Activated T-helper 1 cell treated with anti-CD3 and anti-CD28 coated beads, Interleukin-2, amount 50 U/mL, for 16 hours (primary cell): ENCODE results near the gene NKX1-1.

Source experiments
- DNase-seq, 2 donors: peaks; one replicate each; pipeline ENCODE4 v3.0.0-alpha.2; 2020; ENCODE audit warnings: low read depth in 1 of 2, low spot score in 1 of 2

Gene NKX1-1

GRCh38 chr4:1417522-1418390 is 11.5 kb upstream of the NKX1-1 start:
- no peak for DNase-seq

- no peak for DNase-seq
Measured at GRCh38 chr4:1416948-1417260, 10.7 kb upstream of the NKX1-1 start.

- no peak for DNase-seq
Measured at GRCh38 chr4:1416051-1416947, 10.1 kb upstream of the NKX1-1 start.

GRCh38 chr4:1415681-1415981 is 9.4 kb upstream of the NKX1-1 start:
- no peak for DNase-seq

- no peak for DNase-seq
Measured at GRCh38 chr4:1414831-1415680, 8.8 kb upstream of the NKX1-1 start.

GRCh38 chr4:1413687-1414479 is 7.6 kb upstream of the NKX1-1 start:
- DNase-seq = no peak

GRCh38 chr4:1413204-1413663 is 7.0 kb upstream of the NKX1-1 start:
- no peak for DNase-seq

GRCh38 chr4:1412376-1413203 is 6.3 kb upstream of the NKX1-1 start:
- no peak for DNase-seq

GRCh38 chr4:1411436-1412375 is 5.5 kb upstream of the NKX1-1 start:
- DNase-seq = no peak

- DNase-seq = no peak
Measured at GRCh38 chr4:1410491-1411325, 4.5 kb upstream of the NKX1-1 start.

- DNase-seq = no peak
Measured at GRCh38 chr4:1409491-1410425, 3.5 kb upstream of the NKX1-1 start.

GRCh38 chr4:1409079-1409478 is 2.8 kb upstream of the NKX1-1 start:
- no peak for DNase-seq

- no peak for DNase-seq
Measured at GRCh38 chr4:1408418-1408817, 2.2 kb upstream of the NKX1-1 start.

GRCh38 chr4:1407657-1408333 is 1.6 kb upstream of the NKX1-1 start:
- DNase-seq = no peak

- no peak for DNase-seq
Measured at GRCh38 chr4:1406981-1407656, 877 bp upstream of the NKX1-1 start.
